DMS79 (cell line): Measurements from ENCODE around the gene CRYBA4.
"Not testable (repeated sequence)": the region's sequence is repeated elsewhere in the genome, so short reads cannot be mapped to it uniquely, and the experiment has no call there.

ENCODE experiments used
- DNase-seq: peaks from one replicate; lab custom pipeline; 2025; lab: John Stamatoyannopoulos, UW

CRYBA4 gene

GRCh38 chr22:26597026-26597425 is 24.7 kb upstream of the CRYBA4 start:
- DNase-seq: no peak

GRCh38 chr22:26597480-26597879 is 24.3 kb upstream of the CRYBA4 start:
- DNase-seq: no peak

DNA sequence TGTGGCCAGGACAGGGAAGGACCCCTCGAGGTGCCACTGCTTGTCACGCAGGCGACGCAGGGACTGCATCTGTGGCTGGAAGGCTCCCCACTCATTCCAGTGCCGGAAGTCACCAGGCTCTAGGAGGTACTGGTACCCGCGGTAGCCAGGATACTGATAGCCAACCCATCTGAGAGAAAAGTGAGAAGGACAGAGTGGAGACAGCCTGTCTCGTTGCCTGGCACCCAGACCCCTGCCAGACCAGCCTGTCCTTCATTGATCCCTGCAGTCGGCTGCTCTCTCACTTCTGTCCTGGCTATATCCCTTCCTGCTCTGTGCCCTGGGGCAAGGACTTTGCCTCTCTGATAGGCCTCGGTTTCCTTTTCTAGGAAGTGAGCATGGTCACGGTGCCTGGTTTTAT is 22.3 kb upstream of the CRYBA4 start:
- DNase-seq: no peak

GRCh38 chr22:26601726-26602125 is 20.0 kb upstream of the CRYBA4 start:
- no peak for DNase-seq

- DNase-seq: no peak
These were observed 19.6 kb upstream of the CRYBA4 start for GRCh38 chr22:26602127-26602526.

- no peak for DNase-seq
These were observed 17.4 kb upstream of the CRYBA4 start for GRCh38 chr22:26604368-26604767.

- DNase-seq: no peak
These were observed 15.2 kb upstream of the CRYBA4 start for GRCh38 chr22:26606611-26607010.

DNA sequence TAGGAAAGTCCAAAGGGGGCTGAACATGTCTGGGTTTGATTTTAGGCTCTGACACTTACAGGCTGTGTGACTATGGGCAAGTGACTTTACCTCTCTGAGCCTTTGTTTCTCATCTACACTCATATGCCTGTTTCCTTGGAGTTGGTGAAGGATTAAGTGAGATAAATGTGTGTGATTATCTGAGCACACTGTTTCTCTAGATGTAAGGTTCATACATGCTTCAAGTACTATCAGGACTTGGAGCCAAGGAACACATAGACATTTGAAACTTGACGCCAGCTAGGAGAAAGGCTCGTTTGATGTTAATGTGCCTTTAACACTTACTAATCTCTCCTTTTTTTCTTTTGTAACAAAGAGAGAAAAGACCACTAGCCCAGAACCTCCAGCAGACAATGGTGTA is 13.6 kb upstream of the CRYBA4 start:
- DNase-seq: no peak

DNA sequence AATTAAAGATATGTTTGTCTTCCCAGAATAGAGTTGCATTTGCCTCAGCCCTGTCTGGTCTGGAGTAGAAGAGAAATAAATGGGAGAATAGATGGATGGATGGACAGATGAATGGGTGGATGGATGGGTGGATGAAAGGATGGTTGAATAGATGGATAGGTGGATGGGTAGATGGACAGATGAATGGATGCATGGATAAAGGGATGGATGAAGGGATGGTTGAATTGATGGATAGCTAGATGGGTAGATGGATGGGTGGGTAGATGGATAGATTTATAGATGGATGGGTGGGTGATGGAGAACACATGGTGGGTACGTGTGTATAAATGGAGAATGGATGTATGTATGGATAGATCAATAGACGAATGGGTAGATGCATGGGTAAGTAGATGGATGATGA is 12.5 kb upstream of the CRYBA4 start:
- no peak for DNase-seq

DNA sequence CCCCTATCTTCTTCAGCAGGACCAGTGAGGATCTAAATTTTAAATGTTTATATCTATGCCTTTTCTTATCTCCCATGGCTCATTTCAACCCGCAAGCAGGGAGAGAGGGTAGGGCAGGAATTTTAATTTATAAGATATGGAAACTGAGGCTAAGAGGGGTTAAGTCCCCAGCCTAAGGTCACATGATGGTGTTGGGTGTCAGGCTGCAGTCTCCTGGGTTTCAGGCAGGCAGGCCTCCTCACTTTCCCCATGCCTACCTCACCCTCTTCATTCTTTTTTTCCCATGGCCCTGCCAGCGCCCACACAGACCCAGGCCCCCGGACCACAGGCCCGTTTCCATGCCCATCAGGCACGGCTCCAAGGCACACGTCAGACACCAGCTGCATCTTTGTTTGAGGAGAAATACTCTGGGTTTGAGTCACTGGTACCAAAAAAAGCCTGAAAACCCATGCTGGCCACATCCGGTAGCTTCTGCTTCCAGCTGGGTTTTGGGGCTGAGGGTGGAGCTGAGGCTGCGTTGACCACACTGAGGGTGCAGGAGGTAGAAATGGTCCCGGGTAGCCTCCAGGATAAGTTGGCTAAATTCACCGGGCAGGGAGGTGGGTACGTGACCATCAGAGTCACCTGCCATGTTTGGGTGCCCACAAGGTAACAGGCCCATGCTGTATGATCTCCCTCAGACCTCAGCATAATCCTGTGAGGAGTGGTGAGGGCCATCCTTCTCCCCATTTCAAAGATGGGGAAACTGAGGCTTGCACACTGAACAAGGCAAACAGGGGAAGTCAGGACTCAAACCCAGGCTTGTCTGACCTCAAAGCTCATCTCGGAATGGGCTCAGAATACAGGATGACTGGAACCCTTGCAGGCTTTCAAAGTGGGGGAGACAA is 11.4 kb upstream of the CRYBA4 start:
- no peak for DNase-seq

DNA sequence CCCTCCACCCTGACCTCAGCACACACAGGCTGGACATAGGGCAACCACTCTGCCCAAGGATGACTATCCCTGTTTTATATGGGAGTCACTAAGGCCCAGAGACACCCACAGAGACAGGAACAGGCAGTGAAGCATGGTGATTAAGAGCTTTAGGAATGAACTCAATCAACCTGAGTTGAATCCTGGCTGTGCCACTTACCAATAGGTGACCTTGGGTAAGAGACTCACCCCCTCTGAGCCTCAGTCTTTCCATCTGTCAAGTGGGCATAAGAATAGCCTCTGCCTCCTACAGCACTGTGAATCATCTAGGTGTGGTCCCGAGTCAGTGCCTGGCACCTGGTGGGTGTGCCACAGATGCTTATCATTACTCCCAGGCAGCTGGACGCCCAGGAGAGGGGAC is 10.8 kb upstream of the CRYBA4 start:
- no peak for DNase-seq

DNA sequence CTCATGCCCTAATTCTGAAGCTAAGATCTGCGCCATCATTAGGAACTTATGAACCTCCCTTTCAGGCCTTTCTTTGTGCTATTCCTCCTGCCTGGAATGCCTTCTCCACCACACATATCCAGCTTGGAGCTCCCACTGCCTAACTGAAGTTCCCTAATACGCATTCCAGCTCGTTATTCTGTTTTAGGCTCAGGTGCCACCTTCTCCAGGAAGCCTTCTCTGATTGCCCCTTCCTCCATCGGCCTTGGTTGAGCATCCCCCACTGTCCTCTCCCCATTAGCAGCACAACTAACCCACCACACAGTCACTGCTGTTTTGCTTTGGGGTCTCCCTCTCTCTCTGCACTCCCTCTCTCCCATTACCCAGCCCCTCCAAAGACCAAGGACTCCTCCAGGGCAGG is 9.1 kb upstream of the CRYBA4 start:
- no peak for DNase-seq

DNA sequence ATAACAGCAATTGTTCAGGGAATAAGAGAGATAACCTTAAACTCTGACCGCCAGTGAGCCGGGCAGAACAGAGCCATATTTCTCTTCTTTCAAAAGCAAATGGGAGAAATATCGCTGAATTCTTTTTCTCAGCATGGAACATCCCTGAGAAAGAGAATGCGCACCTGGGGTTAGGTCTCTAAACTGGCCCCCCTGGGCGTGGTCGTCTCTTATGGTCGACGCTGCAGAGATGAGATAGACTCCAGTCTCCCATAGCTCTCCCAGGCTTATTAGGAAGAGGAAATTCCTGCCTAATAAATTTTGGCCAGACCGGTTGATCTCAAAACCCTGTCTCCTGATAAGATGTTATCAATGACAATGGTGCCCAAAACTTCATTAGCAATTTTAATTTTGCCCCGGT is 8.0 kb upstream of the CRYBA4 start:
- DNase-seq: not testable (repeated sequence)

- no peak for DNase-seq
These were observed 7.4 kb upstream of the CRYBA4 start for GRCh38 chr22:26614322-26614721.

DNA sequence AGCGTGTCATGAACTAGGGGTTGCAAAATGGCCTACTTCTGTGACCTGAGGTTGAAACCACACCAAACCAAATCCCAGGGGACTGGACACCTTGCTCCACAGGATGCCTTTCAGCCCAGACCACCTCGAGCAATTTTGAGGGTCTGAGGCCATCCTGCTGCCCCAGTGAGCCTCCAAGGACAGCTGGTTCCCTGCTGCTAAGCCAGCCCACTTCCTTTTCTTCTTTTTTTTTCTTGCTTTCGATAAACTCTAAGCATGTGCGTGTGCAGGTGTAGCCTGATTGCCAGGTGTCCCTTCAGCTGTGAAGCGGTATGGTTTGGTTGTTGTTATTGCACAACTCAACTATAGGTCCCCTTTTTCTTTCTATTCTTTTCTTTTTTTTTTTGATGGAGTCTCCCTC is 6.6 kb upstream of the CRYBA4 start:
- DNase-seq: no peak

DNA sequence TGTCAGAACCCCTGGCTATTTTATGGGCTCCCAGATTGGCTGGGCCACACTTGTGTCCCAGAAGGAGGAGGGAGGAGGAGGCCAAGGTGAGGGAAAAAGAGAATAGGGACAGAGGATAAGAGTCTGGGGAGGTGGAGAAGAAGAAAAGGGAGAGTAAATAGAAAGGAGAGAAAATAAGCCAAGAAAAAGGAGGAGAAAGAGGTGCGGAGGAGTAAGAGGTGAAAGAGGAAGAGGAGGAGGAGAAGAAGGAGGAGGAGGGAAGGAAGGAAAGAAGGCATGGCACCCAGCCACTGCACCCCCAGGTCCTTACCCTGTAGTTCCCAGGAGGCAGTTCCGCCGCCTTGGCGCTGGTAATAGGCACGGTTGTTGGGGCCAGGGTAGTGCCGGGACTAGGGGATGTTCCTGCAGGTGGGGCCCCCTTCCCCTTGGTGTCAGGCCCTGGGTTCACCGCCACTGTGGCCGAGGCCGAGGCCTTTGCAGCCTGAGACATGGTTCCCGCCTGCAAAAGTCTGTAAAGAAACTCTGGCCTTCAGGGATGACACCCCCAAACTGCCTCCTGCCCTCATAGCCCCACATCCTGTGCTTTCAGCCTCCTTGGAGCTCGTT is 5.8 kb upstream of the CRYBA4 start:
- no peak for DNase-seq

GRCh38 chr22:26616650-26617049 is 5.1 kb upstream of the CRYBA4 start:
- DNase-seq: no peak

- DNase-seq: no peak
These were observed 4.2 kb upstream of the CRYBA4 start, which contains the start of gene CRYBB1 for GRCh38 chr22:26617271-26618199. TSS of gene CRYBB1 (minus strand) at chr22:26618027. CDS start at chr22:26616319, 1,708 bp downstream.

- no peak for DNase-seq
These were observed 3.3 kb upstream of the CRYBA4 start for GRCh38 chr22:26618455-26618854.

- no peak for DNase-seq
These were observed 2.3 kb upstream of the CRYBA4 start for GRCh38 chr22:26619510-26619909.

GRCh38 chr22:26620197-26620596 is 1.6 kb upstream of the CRYBA4 start:
- DNase-seq: no peak

- no peak for DNase-seq
These were observed 2.2 kb downstream of the CRYBA4 start for GRCh38 chr22:26623984-26624383.
